GM10266 (cell line): ENCODE data around the gene THSD8.
"Not testable (repeated sequence)": the region's sequence is repeated elsewhere in the genome, so short reads cannot be mapped to it uniquely, and the experiment has no call there.

Experiments used
- DNase-seq: peaks from one replicate; pipeline ENCODE4 v3.0.0; 2012; ENCODE audit errors: extremely low spot score
- CTCF ChIP-seq: IDR thresholded peaks from 2 replicates; pipeline ENCODE4 v1.5.1; 2012; ENCODE audit warnings: mild to moderate bottlenecking, low read depth; ENCODE audit not compliant: control insufficient read depth, insufficient read depth; ENCODE audit errors: missing control alignments

THSD8 gene

GRCh38 chr19:12794196-12794941 is 7.5 kb upstream of the THSD8 start:
- DNase-seq = no peak
- no peak for TF ChIP-seq CTCF

DNA sequence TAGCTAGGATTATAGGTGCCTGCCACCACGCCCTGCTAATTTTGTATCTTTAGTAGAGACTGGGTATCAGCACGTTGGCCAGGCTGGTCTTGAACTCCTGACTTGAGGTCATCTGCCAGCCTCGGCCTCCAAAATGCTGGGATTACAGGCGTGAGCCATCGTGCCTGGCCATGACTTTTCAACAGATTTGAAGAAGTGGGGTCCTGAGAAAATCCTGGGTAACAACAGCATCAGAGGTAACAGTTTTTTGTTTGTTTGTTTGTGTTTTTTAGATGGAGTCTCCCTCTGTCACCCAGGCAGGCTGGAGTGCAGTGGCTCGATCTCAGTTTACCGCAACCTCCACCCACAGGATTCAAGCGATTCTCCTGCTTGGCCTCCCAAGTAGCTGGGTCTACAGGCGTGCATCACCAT is 6.9 kb upstream of the THSD8 start:
- no peak for DNase-seq
- TF ChIP-seq CTCF = no peak

DNA sequence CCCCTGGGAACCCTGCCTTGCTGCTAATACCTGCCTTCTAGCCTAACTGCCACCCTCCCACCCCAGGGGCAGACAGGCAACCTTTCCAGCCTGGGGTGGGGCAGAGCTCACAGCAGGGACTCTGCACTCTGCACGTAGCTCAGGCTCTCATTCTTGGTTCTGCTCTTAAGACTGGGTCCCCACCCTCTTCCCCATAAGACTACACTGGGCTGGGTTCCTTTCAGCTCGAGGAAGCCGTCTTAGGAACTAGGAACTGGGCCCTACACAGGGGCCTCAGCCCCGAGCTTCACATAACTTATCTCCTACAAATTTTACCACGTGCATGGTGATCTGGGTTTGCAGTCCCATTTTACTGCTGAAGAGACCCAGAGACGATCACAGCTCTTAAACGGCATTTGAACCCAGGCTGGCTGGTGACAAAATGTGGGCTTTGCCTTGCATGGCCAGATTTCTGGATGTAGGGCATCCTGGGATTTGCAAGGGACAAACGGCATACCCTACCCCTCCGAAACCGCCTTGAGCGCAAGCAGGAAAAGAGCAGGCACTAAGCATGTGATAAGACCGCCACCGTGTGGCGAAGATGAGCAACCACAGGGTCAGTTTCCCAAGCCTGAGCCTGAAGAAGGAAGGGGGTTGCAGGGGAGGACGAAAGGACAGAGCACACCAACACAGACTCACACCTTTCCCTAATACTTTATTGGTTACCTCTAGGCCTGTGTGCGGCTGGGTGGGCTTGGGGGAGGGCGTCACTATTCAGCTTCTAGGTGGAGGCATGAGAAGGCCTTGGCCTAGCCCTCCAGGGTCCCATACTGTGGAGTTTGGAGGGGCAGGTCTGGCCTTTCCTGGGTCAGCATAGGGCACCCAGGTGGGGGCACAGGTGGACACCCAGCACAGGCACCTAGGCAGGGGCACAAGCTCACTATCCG is 5.5 kb upstream of the THSD8 start:
- DNase-seq = peak; percentile 78
- TF ChIP-seq CTCF = peak; percentile 97

- TF ChIP-seq CTCF = no peak
- no peak for DNase-seq
Observed at GRCh38 chr19:12797141-12797587, 4.7 kb upstream of the THSD8 start.

DNA sequence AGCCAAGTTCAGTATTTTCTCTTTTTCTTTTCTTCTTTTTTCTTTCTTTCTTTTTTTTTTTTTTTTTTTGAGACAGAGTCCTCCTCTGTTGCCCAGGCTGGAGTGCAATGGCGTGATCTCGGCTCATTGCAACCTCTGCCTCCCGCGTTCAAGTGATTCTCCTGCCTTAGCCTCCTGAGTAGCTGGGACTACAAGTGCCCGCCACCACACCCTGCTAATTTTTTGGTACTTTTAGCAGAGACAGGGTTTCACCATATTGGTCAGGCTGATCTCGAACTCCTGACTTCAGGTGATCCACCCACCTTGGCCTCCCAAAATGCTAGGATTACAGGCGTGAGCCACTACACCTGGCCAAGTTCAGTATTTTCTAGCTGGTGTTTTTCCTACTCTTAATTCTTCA is 4.3 kb upstream of the THSD8 start:
- not testable (repeated sequence) for DNase-seq

DNA sequence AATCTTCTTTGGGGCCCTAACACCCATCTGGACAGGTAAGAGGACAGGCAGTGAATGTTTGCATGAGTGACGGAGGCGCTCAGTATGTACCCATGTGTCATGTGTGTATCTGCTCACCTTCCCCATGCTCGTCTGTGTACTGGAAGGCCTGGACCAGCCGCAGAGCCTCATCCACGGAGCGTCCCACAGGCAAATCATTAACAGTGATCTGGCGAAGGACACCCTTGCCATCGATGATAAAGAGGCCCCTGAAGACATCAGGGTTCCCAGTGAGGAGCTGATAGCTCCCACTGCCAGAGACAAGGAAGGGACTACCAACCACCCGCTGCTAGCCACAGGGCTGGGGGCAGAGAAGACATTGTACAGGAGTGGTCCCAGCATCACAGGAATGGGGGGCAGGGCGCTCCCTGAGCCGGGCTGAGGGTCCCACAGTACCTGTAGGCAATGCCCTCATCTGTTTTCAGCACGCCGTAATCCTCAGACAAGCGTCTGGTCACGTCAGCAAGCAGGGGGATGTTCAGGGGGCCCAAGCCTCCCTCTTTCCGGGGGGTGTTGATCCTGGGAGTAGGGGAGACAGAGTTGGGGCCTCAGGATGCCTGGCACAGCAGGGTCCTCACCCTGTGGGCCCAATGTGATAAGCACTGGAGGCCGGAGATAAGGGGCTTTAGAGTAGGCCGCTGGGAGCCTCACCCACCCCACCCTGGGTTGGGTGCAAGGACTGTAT is 2.0 kb upstream of the THSD8 start:
- no peak for DNase-seq
- no peak for TF ChIP-seq CTCF

- TF ChIP-seq CTCF = no peak
- no peak for DNase-seq
Observed at GRCh38 chr19:12800466-12800770, 1.5 kb upstream of the THSD8 start.
